ENCODE measurements around the gene AP1AR.

Gene AP1AR

DNA sequence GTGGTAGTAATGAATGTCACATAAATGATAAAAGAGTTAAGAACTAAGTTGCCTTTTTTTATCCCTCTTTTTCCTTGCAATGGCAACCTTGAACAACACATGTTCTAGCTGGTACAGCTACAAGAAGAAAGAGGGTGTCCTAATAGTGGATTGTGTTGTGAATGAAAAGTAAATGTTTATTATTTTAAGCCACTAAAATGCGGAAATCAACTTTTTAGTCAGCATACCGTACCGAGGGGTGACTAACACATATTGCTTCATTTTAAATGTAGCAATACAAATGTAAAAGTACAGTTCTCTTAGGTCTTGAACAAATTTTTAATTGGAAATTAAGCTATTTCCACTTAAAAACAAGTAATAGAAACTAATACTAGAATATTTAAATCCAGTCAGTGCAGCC, 17.7 kb upstream of the AP1AR start:
- Histone ChIP-seq H3K36me3 (ENCODE audit: insufficient read depth, low read length) (no peaks in the 10 kb centered on the region), H3K4me3 (no peak overlapping the region), H3K9me3 (ENCODE audit: low read depth, low read length) (no peaks in the 10 kb centered on the region), H3K27ac (no peak overlapping the region), H3K9ac (ENCODE audit: insufficient read length) (peak overlapping the region; percentile 4)
- DNase-seq (ENCODE audit: low read depth, low spot score) = no peak
- no peak for TF ChIP-seq FOXP2 (optimal IDR thresholded peaks at IDR 0.05; ENCODE audit: control extremely low read depth, extremely low read length, insufficient read depth)
- no peak for TF ChIP-seq POLR2AphosphoS5 (IDR thresholded peaks at IDR 0.05; ENCODE audit: borderline replicate concordance, low read depth, low read length)
- TF ChIP-seq EZH2 (IDR thresholded peaks at IDR 0.05) = no peak

DNA sequence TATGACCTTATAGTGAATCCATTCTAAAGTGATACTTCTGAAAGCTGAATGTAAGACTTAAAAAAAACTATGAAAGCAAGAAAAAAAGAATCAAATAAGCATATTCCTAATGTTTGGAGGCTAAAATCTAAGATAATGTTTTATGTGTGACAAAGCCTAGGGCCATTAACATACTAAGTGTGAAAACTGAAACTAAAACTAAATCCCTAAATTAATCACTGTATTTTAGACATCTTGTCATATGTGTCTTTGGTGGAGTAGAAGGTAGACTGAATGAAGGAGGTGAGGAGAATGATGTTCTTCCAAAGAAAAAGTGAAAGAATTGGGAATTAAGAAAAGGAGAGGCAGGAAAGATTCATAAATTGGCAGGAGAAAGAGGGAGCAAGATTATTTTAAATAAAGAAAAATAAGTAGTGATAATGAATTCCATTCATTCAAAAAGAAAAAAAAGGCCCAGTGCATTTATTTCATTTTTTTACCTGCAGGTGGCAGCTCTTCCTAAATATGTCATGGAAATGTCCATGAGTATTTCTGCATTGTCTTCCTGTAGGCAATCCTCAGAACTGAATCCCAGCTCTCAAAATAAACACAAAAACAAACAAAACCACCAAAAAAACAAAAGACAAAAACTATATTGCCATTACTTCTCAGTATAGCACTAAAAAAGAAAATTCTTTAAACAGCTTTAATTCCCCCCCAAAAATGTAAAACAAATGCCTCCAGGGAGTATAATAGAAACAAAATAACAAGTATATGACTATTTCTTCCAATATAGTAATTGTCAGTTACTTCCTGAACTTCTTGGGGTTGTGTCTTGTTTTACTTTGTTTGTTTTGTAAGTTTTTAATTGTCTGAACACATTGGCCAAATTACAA, 17.0 kb upstream of the AP1AR start:
- no peak overlapping the region for H3K27ac ChIP-seq
- H3K9ac ChIP-seq (ENCODE audit: insufficient read length) = peak overlapping the region; percentile 4
- H3K9me3 ChIP-seq (ENCODE audit: low read depth, low read length) = no peaks in the 10 kb centered on the region
- DNase-seq (ENCODE audit: low read depth, low spot score) = no peak
- no peaks in the 10 kb centered on the region for H3K36me3 ChIP-seq (ENCODE audit: insufficient read depth, low read length)
- TF ChIP-seq POLR2AphosphoS5 (IDR thresholded peaks at IDR 0.05; ENCODE audit: borderline replicate concordance, low read depth, low read length) (no peak), EZH2 (IDR thresholded peaks at IDR 0.05) (no peak), FOXP2 (optimal IDR thresholded peaks at IDR 0.05; ENCODE audit: control extremely low read depth, extremely low read length, insufficient read depth) (no peak)
- H3K4me3 ChIP-seq = no peak overlapping the region

DNA sequence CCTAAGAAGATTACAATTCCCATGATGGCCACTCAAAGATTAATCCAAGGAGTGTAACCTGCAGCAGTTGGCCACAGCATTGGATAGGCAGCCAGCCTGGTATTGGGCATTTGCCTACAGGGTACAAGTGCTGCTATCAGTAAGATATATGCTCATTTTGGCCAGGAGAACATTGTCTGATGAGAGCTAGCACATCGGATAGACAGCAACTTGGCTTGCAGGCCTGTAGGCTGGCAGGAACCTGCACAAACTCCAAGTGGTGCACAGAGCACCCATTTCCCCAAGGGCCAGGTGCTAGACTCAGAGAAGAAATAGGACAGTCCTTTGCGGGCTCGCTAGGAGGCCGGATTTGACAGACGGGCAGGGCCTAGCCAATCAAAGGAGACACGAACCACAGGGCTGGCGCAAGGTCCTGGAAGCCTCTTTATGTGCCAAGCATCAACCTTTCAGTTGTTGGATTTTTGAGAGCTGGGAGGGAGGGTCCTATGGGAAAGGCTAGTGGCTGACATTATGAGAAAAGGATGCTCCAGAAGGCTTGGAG, 11.7 kb upstream of the AP1AR start:
- Histone ChIP-seq H3K36me3 (ENCODE audit: insufficient read depth, low read length) (no peaks in the 10 kb centered on the region), H3K9ac (ENCODE audit: insufficient read length) (no peak overlapping the region), H3K4me3 (no peak overlapping the region), H3K9me3 (ENCODE audit: low read depth, low read length) (no peaks in the 10 kb centered on the region), H3K27ac (no peak overlapping the region)
- DNase-seq (ENCODE audit: low read depth, low spot score) = no peak
- no peak for TF ChIP-seq FOXP2 (optimal IDR thresholded peaks at IDR 0.05; ENCODE audit: control extremely low read depth, extremely low read length, insufficient read depth)
- TF ChIP-seq EZH2 (IDR thresholded peaks at IDR 0.05) = no peak
- TF ChIP-seq POLR2AphosphoS5 (IDR thresholded peaks at IDR 0.05; ENCODE audit: borderline replicate concordance, low read depth, low read length) = no peak

DNA sequence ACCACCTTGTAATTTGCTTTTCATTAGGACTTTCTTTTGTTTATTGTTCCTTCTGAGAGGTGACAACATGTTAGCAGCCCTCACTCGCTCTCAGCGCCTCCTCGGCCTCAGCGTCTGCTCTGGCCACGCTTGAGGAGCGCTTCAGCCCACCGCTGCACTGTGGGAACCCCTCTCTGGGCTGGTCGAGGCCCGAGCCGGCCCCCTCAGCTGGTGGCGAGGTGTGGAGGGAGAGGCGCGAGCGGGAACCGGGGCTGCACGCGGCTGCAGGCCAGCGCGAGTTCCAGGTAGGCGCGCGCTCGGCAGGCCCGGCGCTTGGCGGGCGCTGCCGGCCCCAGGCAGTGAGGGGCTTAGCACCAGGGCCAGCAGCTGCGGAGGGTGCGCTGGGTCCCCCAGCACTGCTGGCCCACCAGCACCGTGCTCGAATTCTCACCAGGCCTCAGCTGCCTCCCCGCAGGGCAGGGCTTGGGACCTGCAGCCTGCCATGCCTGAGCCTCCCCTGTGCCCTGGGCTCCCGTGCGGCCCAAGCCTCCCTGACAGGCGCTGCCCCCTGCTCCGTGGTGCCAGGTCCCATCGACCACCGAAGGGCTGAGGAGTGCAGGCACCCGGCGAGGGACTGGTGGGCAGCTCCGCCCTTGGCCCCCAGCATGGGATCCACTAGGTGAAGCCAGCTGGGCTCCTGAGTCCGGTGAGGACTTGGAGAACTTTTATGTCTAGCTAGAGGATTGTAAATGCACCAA, 9.2 kb upstream of the AP1AR start:
- TF ChIP-seq FOXP2 (optimal IDR thresholded peaks at IDR 0.05; ENCODE audit: control extremely low read depth, extremely low read length, insufficient read depth) = no peak
- Histone ChIP-seq H3K9me3 (ENCODE audit: low read depth, low read length) (no peaks in the 10 kb centered on the region), H3K27ac (no peak overlapping the region), H3K36me3 (ENCODE audit: insufficient read depth, low read length) (no peaks in the 10 kb centered on the region), H3K4me3 (no peak overlapping the region), H3K9ac (ENCODE audit: insufficient read length) (no peak overlapping the region)
- no peak for DNase-seq (ENCODE audit: low read depth, low spot score)

DNA sequence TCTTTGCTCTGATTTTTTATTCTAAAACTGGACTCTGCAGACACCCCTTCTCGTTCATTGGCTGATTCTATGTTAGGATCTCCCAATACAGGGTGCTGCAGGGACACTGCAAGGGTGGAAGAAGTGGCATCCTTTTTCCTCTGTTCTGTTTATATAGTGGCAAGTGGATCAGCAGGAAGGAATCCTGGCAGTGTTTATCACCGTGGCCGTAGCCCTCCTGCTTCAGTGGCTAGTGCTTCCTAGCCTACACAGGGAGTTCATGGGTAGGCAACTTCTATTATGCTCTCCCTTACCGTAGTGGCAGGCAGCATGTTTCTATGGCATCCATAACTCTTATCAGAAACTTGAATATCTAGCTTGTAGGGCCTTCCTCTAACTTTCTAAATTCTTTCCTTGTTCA, 6.4 kb upstream of the AP1AR start:
- Histone ChIP-seq H3K36me3 (ENCODE audit: insufficient read depth, low read length) (no peaks in the 10 kb centered on the region), H3K9ac (ENCODE audit: insufficient read length) (no peak overlapping the region), H3K4me3 (no peak overlapping the region), H3K9me3 (ENCODE audit: low read depth, low read length) (no peaks in the 10 kb centered on the region), H3K27ac (no peak overlapping the region)
- TF ChIP-seq FOXP2 (optimal IDR thresholded peaks at IDR 0.05; ENCODE audit: control extremely low read depth, extremely low read length, insufficient read depth) = no peak
- no peak for DNase-seq (ENCODE audit: low read depth, low spot score)

DNA sequence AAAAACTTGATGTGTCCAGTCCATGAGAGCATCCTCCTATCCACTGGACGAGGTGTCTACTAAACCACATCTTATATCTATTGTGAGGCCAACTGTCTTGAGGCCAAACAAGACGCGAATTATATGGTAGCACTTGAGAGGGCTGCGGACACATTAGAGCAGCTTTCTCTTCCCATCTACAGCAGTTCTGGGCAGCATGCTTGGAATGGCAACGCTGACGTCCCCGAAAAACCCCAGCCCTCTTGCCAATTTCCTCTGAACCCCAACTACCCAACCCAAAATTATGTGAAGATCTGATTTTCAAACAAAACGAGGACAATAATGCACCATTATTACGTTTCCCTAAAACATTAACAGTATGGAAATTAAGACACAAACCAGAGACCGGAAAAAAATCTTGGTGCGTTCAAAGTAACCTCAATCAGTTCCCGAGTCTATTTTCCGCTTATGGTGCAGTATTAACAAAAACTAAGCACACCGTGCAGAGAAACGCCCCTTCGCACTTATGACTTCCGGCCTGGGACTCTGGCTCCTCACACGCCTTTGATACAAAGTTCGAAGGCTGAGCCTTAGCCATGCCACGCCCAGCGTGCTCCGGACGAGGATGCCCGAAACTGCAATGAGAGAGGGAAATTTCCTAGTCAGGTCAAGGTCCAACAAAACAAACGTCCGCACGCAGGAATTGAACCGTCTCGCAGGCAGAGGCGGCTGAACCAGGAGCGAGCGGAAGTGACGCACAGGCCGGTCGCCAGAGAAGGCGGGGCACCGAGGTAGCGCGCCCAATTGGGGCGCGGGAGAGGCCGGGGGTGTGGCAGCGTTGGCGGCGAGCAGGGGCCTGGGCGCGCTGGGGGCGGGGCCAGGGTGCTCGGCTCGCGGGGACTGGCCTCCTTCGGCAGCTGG, 458 bp upstream of the AP1AR start:
- Histone ChIP-seq H3K9me3 (ENCODE audit: low read depth, low read length) (no peaks in the 10 kb centered on the region), H3K9ac (ENCODE audit: insufficient read length) (peak overlapping the region; percentile 94), H3K27ac (peak overlapping the region; percentile 89), H3K4me3 (peak overlapping the region; percentile 90), H3K36me3 (ENCODE audit: insufficient read depth, low read length) (no peaks in the 10 kb centered on the region)
- DNase-seq (ENCODE audit: low read depth, low spot score) = peak; percentile 71
- TF ChIP-seq POLR2AphosphoS5 (IDR thresholded peaks at IDR 0.05; ENCODE audit: borderline replicate concordance, low read depth, low read length) (peak; percentile 92), EZH2 (IDR thresholded peaks at IDR 0.05) (no peak), FOXP2 (optimal IDR thresholded peaks at IDR 0.05; ENCODE audit: control extremely low read depth, extremely low read length, insufficient read depth) (peak; percentile 34)

DNA sequence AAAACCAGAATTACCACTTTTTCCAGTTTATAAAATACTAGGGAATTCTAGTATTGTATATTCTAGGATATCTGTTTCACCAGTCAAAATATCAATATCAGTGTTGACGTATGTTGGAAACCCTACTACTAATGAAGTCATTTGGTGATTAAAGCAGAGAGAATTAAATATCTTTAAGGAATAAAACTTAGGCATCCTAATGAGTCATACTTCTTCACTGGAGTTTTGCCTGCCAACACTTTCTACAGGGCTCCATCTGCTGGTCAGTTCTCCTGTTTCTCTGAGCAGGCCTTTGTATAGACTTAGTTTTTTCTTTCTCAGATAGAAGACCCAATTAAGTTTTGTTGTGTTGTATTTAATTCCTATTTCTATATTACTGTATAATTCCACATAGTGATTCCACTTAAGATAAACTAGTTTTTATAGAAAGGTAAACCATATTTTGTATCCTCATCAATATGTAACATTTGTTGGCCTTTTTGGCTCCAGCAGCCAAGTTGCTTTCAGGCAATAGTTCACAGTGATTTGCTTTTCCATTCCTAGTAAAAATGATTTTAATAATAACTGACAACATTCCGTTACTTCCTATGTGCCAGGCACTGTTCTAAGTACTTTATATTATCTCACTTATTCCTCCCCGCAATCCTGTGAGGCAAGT, 3.5 kb downstream of the AP1AR start:
- Histone ChIP-seq H3K27ac (no peak overlapping the region), H3K9me3 (ENCODE audit: low read depth, low read length) (no peaks in the 10 kb centered on the region), H3K36me3 (ENCODE audit: insufficient read depth, low read length) (no peaks in the 10 kb centered on the region), H3K4me3 (no peak overlapping the region), H3K9ac (ENCODE audit: insufficient read length) (no peak overlapping the region)
- peak; percentile 48 for DNase-seq (ENCODE audit: low read depth, low spot score)
- TF ChIP-seq FOXP2 (optimal IDR thresholded peaks at IDR 0.05; ENCODE audit: control extremely low read depth, extremely low read length, insufficient read depth) (no peak), EZH2 (IDR thresholded peaks at IDR 0.05) (no peak), POLR2AphosphoS5 (IDR thresholded peaks at IDR 0.05; ENCODE audit: borderline replicate concordance, low read depth, low read length) (no peak)

All from SK-N-MC (cell line).